ENCODE results near the gene CABP5.
"Not testable (repeated sequence)": the region's sequence is repeated elsewhere in the genome, so short reads cannot be mapped to it uniquely, and the experiment has no call there.

CABP5 gene

GRCh38 chr19:48043675-48044258 is at the start of gene CABP5:
Gene CABP5 (minus strand): TSS chr19:48044079. CDS start chr19:48043922, 157 bp downstream.
- no peak for DNase-seq (ENCODE audit: low read depth)

DNA sequence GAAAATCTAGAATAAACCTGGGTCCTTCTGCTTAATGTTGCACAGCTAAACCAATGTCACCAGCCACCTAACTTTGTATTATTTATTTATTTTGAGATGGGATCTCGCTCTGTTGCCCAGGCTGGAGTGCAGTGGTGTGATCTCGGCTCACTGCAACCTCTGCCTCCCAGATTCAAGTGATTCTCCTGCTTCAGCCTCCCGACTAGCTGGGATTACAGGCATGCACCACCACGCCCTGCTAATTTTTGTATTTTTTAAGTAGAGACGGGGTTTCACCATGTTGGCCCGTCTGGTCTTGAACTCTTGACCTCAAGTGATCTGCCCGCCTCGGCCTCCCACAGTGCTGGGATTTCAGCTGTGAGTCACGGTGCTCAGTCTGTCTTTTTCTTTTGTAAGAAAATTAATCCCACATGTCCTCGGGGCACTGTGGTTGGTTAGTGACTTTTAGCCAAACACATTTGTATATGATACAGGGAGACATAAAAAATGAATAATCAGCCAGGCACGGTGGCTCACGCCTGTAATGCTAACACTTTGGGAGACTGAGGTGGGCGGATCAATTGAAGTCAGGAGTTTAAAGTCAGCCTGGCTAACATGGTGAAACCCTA is 47.3 kb upstream of the CABP5 start:
- not testable (repeated sequence) for DNase-seq (ENCODE audit: low read depth)

GRCh38 chr19:48090281-48090802 is 46.5 kb upstream of the CABP5 start:
- no peak for DNase-seq (ENCODE audit: low read depth)

GRCh38 chr19:48088991-48089390 is 45.1 kb upstream of the CABP5 start:
- not testable (repeated sequence) for DNase-seq (ENCODE audit: low read depth)

DNA sequence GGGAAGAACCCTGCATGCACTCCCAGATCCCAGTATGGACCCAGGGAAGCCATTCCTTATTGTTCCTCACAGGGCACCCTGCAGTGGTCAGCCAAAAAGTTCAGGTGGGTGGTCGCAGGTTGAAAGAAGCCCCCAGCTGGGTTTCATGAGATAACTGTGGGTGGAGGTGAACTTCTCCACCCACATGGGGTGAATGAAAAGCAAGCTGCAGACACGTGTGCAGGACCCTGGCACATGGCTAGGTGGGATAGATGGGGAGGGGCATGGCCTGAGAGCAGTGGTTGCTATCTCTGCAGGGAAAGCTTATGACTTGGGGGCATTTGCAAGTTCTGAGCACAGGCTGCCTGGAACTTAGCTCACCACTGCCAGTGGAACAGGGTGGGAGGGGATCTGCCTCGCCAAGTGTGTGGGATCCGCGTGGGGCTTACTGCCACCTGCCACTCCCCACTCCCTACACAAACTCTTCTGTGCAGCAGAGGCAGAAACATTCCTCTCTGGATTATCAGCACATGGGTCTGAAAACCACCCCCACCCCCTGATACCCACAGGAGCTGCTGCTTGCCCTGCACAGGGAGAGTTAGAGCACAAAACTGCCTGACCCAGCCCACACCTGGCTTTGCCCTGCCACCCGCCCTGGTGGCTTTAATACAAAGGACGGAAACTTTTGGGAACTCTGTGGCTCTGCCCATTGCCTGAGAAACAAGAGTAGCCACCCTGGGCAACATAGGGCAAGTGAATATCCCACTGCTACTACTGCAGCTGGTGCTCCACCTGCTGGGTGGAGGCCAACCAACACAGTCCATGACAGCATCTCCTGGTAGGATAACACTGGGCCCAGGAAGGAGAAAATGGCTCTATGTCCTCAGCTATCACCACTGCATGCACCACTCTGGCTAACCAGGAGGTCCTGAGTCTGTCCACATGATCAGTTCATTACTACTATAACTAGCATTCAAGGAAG is 42.3 kb upstream of the CABP5 start:
- no peak for DNase-seq (ENCODE audit: low read depth)

- DNase-seq (ENCODE audit: low read depth): no peak
Observed at GRCh38 chr19:48085076-48085475, 41.2 kb upstream of the CABP5 start.

GRCh38 chr19:48081106-48081505 is 37.2 kb upstream of the CABP5 start:
- no peak for DNase-seq (ENCODE audit: low read depth)

GRCh38 chr19:48070177-48070769 is 26.4 kb upstream of the CABP5 start:
- DNase-seq (ENCODE audit: low read depth): not testable (repeated sequence)

- DNase-seq (ENCODE audit: low read depth): no peak
Observed at GRCh38 chr19:48069435-48069834, 25.6 kb upstream of the CABP5 start.

GRCh38 chr19:48064509-48064908 is 20.6 kb upstream of the CABP5 start:
- DNase-seq (ENCODE audit: low read depth): no peak

DNA sequence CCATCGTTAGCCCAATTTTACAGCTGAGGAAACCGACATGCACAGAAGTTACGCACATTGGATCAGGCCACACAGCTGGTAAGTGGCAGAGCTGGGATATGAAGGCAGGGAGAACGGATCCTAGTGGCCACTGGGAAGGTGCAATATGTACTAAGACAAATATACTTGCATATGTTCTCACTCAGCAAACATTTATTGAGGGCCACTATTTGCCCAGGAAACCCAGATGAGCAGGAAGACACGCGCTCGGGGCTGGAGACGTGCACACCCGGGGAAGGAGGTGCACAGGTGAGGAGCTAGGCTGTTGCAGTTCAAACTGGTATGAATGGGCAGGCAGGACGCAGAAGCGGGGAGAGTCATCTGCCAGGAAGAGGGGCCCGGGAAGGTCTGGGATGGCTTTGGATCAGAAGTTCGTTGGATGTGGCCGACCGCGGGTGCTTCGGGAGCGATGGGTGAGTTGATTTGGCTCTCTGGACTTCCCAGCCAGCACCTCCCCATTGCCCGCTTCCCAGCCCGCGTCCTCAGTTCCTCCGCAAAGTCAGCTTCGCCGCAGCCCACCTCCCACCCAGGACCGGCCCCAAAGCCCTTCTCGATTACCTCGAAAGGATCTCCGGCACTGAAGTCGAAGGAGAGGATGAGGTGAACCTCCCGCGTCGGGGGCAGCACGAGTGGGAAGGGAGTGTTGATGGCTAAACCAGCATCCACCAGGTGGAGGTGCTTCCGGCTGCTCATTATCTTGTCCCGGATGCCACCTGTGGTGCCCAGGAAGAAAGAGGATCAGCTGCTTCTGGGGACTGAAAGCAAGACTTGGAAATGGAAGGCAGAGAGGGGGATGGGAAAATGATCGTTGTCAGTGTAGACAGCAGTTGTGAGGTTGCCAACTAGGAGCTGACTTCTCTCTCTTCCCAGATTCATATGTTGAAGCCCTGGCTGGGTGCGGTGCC is 17.8 kb upstream of the CABP5 start:
- no peak for DNase-seq (ENCODE audit: low read depth)

GRCh38 chr19:48060381-48060780 is 16.5 kb upstream of the CABP5 start:
- DNase-seq (ENCODE audit: low read depth): no peak

DNA sequence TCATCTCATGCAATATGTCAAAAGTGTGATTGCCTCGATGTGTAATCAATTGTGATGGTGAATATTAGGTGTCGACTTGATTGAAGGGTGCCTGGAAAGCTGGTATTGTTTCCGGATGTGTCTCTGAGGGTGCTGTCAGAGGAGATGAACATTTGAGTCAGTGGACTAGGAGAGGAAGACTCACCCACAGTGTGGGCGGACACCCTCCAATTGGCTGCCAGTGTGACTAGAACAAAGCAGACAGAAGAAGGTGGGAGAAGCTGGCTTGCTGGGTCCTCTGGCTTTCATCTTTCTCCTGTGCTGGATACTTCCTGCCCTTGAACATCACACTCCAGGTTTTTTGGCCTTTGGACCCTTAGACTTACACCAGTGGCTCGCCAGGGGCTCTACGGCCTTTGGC is 15.5 kb upstream of the CABP5 start:
- DNase-seq (ENCODE audit: low read depth): no peak

- no peak for DNase-seq (ENCODE audit: low read depth)
Observed at GRCh38 chr19:48053856-48054255, 10.0 kb upstream of the CABP5 start.

GRCh38 chr19:48053076-48053475 is 9.2 kb upstream of the CABP5 start:
- no peak for DNase-seq (ENCODE audit: low read depth)

- DNase-seq (ENCODE audit: low read depth): no peak
Observed at GRCh38 chr19:48051335-48052033, 7.6 kb upstream of the CABP5 start.

GRCh38 chr19:48044561-48044960 is 682 bp upstream of the CABP5 start:
- no peak for DNase-seq (ENCODE audit: low read depth)

DNA sequence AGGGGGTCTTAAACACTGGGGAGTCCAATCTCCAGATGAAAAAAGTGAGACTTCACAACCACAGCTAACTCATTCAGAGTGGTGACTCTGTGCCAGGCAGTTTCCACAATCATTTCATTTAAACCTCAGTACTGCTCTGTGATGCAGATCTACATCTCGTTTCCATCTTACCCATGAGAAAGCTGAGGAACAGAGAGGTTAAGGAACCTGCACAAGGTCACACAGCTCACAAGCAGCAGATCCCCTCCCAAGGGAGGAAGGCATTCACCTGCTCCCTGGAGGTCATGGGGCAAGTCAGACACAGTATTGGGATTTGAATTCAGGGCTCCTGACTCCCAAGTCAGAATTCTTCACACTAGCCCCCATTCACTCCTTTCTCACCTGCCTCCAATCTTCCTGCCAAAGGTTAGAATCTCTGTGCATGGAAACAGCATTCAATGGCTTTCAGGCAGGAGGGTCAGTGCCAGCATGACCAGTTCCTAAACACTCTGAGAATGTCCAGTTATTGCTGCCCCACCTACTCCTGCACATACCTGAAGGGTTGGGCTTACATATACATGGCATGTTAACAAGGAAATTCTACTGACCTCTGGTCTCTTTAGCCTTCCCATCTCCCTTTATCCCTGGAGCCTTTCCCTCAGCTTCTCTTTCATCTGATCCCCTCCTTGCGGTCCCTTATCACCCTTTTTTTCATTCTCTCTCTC is 1.9 kb downstream of the CABP5 start:
- no peak for DNase-seq (ENCODE audit: low read depth)

- DNase-seq (ENCODE audit: low read depth): no peak
Observed at GRCh38 chr19:48036765-48037164, 7.1 kb downstream of the CABP5 start.

- DNase-seq (ENCODE audit: low read depth): no peak
Observed at GRCh38 chr19:48033604-48034003, 10.3 kb downstream of the CABP5 start.
